K562 (cell line): ENCODE results near the gene PRIM1. TPM values are rescaled to one million over a fixed set of nuclear protein-coding genes. Genes with fewer than 3 reads are reported as not detected.

Experiments
- ATF1 ChIP-seq, 2 experiments: fragments of 450-650 bp in 1 of 2; IDR thresholded peaks; 2 replicates each; pipeline ENCODE4 v1.6.1; 2016; ENCODE audit warnings: missing compliant biosample characterization in 1 of 2, missing genetic modification characterization in 1 of 2
- CBFB ChIP-seq: sonication (generic); formaldehyde crosslinking; IDR thresholded peaks from 2 replicates; pipeline ENCODE4 v1.4.0; 2020; ENCODE audit warnings: mild to moderate bottlenecking, missing genetic modification reagents
- CTBP1 ChIP-seq: fragments of 450-650 bp; IDR thresholded peaks from 2 replicates; pipeline ENCODE4 v1.6.1; 2016; ENCODE audit warnings: borderline replicate concordance
- FOS ChIP-seq: IDR thresholded peaks from 3 replicates; pipeline ENCODE4 v1.6.1; 2011; ENCODE audit not compliant: insufficient read length; ENCODE audit errors: extremely low read depth
- HDAC3 ChIP-seq: fragments of 450-650 bp; IDR thresholded peaks from 2 replicates; pipeline ENCODE4 v1.6.1; 2018; ENCODE audit warnings: borderline replicate concordance, mild to moderate bottlenecking, moderate library complexity; ENCODE audit not compliant: partially characterized antibody
- KAT8 ChIP-seq: fragments of 450-650 bp; IDR thresholded peaks from 2 replicates; pipeline ENCODE4 v1.6.1; 2016; ENCODE audit warnings: low read depth, mild to moderate bottlenecking
- NRF1 ChIP-seq, 2 experiments: fragments of 450-650 bp; IDR thresholded peaks in 1 of 2; conservative IDR thresholded peaks in 1 of 2; 2 replicates each; pipeline ENCODE4 v1.6.1; 2014; ENCODE audit warnings: mild to moderate bottlenecking in 2 of 2
- POLR2A ChIP-seq: fragments of 450-650 bp; conservative IDR thresholded peaks from 2 replicates; pipeline ENCODE4 v1.6.1; 2016
- ZNF253 ChIP-seq: fragments of 250-450 bp; sonication (Bioruptor Pico); conservative IDR thresholded peaks from 2 replicates; pipeline ENCODE4 v1.6.1; 2021; ENCODE audit warnings: mild to moderate bottlenecking
- ZNF785 ChIP-seq: fragments of 250-450 bp; sonication (Bioruptor Pico); IDR thresholded peaks from 2 replicates; pipeline ENCODE4 v1.4.0; 2020; ENCODE audit warnings: mild to moderate bottlenecking
- polyA plus RNA-seq, 8 experiments: library from polyadenylated mRNA; depleted of rRNA in 4 of 8; stranded (reverse) in 5 of 8; unstranded in 3 of 8; fragments of >200 nt; fragmentation: Nextera tagmentation in 2 of 8; fragmentation: Illumina TruSeq in 1 of 8; extraction: Ambion mirVana in 2 of 8; extraction: Trizol in 1 of 8; gene quantifications; 2 replicates each; pipeline versions ENCODE4 v1.2.1 to v1.2.3, GENCODE V29; 2011 to 2014; ENCODE audit warnings: inconsistent platforms in 1 of 8, missing spikeins in 1 of 8
- total RNA-seq, 7 experiments: library from RNA; depleted of rRNA in 6 of 7; stranded (reverse); fragments of >200 nt in 6 of 7; fragmentation: Illumina TruSeq in 2 of 7; extraction: Trizol in 2 of 7; gene quantifications; 2 replicates each; pipeline versions ENCODE4 v1.2.1 to v1.2.3, GENCODE V29; 2011 to 2021; ENCODE audit warnings: low replicate concordance in 1 of 7
- TF ChIP-seq, protein P1 (sequence below): IDR thresholded peaks from 2 replicates; pipeline ENCODE4 v1.6.1; 2014; ENCODE audit warnings: antibody characterized with exemption
- TF ChIP-seq, protein P2 (sequence below): fragments of 450-650 bp; IDR thresholded peaks from 2 replicates; pipeline ENCODE4 v1.6.1; 2016; ENCODE audit warnings: mild to moderate bottlenecking
- TF ChIP-seq, protein P3 (sequence below): sonication (generic); formaldehyde crosslinking; IDR thresholded peaks from 2 replicates; pipeline ENCODE4 v1.8.0; 2022; ENCODE audit warnings: mild to moderate bottlenecking, missing genetic modification reagents, borderline replicate concordance
- TF ChIP-seq, protein P4 (sequence below), 3 experiments: IDR thresholded peaks in 2 of 3; conservative IDR thresholded peaks in 1 of 3; 2 replicates each; pipeline ENCODE4 v1.5.1; 2011 to 2012; ENCODE audit warnings: low read length in 3 of 3, mild to moderate bottlenecking in 3 of 3, control low read depth in 2 of 3, improper control_type of control experiment in 1 of 3, inconsistent platforms in 1 of 3, low read depth in 1 of 3, mixed read lengths in 1 of 3, moderate library complexity in 1 of 3; ENCODE audit not compliant: insufficient read depth in 2 of 3
- TF ChIP-seq, protein P5 (sequence below): conservative IDR thresholded peaks from 2 replicates; pipeline ENCODE4 v1.6.1; 2011; ENCODE audit warnings: low read depth, mild to moderate bottlenecking, low read length; ENCODE audit not compliant: control insufficient read depth

Gene PRIM1
- total and polyA plus RNA-seq, 9 of the 15 experiments (the other 6 are each of a cell fraction or from before 2014, with no cell fraction given) = 67.2 to 179 (median 140) TPM

DNA sequence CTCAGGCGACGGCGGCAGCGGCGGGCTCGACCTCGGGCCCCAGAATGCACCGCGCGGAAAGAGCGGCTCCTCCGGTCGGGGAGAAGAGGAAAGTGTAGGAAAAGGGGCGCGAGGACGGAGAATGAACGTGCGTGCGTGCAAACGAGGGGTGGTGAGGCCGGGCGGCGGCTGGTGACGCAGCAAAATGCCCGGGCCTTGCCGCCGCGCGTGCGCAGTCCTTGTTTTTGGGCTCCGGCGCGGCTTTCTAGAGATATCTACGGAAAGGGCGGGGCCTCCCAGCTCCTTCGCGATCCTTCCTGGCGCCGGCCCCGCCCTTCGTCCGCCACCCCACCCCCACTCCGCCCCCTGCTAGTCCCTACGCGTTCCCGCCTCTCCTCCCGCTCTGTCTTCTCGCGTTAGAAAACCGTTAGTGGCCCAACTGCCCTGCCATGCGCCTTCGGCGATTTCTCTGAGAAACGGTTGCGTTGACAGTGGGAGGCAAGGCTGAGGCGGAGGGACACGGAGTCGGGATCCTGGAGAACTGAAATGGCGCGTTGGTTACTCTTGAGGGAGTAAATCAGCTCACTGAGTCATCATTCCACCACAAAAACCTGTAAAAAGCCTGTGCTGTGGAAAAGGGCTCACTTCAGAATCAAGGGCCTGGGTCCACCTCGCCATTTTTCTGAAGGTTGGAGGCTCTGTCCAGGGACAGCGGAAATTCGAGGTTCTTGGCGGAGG lies 63.8 kb downstream of the PRIM1 start, which contains the start of gene PTGES3 (continued):
- TF ChIP-seq CBFB (no peak), HDAC3 (peak; percentile 54), CTBP1 (peak; percentile 42; the same call in 1 of the 2 replicates), ZNF785 (CRISPR knock-in tag) (no peak), FOS (no peak), NRF1 (conservative IDR thresholded peaks at IDR 0.05 in 1 of 2, IDR thresholded peaks at IDR 0.05 in 1 of 2) (peak; percentile 97), POLR2A (peak; percentile 98), KAT8 (no peak), ZNF253 (CRISPR knock-in tag) (no peak), ATF1 (CRISPR knock-in tag; IDR thresholded peaks at IDR 0.05) (peak; percentile 66), ATF1 (tag; IDR thresholded peaks at IDR 0.05) (peak; percentile 90)
- TF ChIP-seq, protein P1, sequence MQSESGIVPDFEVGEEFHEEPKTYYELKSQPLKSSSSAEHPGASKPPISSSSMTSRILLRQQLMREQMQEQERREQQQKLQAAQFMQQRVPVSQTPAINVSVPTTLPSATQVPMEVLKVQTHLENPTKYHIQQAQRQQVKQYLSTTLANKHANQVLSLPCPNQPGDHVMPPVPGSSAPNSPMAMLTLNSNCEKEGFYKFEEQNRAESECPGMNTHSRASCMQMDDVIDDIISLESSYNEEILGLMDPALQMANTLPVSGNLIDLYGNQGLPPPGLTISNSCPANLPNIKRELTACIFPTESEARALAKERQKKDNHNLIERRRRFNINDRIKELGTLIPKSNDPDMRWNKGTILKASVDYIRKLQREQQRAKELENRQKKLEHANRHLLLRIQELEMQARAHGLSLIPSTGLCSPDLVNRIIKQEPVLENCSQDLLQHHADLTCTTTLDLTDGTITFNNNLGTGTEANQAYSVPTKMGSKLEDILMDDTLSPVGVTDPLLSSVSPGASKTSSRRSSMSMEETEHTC = no peak
- TF ChIP-seq, protein P2, sequence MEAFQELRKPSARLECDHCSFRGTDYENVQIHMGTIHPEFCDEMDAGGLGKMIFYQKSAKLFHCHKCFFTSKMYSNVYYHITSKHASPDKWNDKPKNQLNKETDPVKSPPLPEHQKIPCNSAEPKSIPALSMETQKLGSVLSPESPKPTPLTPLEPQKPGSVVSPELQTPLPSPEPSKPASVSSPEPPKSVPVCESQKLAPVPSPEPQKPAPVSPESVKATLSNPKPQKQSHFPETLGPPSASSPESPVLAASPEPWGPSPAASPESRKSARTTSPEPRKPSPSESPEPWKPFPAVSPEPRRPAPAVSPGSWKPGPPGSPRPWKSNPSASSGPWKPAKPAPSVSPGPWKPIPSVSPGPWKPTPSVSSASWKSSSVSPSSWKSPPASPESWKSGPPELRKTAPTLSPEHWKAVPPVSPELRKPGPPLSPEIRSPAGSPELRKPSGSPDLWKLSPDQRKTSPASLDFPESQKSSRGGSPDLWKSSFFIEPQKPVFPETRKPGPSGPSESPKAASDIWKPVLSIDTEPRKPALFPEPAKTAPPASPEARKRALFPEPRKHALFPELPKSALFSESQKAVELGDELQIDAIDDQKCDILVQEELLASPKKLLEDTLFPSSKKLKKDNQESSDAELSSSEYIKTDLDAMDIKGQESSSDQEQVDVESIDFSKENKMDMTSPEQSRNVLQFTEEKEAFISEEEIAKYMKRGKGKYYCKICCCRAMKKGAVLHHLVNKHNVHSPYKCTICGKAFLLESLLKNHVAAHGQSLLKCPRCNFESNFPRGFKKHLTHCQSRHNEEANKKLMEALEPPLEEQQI = peak; percentile 82
- TF ChIP-seq, protein P3, sequence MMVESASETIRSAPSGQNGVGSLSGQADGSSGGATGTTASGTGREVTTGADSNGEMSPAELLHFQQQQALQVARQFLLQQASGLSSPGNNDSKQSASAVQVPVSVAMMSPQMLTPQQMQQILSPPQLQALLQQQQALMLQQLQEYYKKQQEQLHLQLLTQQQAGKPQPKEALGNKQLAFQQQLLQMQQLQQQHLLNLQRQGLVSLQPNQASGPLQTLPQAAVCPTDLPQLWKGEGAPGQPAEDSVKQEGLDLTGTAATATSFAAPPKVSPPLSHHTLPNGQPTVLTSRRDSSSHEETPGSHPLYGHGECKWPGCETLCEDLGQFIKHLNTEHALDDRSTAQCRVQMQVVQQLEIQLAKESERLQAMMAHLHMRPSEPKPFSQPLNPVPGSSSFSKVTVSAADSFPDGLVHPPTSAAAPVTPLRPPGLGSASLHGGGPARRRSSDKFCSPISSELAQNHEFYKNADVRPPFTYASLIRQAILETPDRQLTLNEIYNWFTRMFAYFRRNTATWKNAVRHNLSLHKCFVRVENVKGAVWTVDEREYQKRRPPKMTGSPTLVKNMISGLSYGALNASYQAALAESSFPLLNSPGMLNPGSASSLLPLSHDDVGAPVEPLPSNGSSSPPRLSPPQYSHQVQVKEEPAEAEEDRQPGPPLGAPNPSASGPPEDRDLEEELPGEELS (CRISPR knock-in tag) = peak; percentile 84; the same call in 1 of the 2 replicates
- TF ChIP-seq, protein P4, sequence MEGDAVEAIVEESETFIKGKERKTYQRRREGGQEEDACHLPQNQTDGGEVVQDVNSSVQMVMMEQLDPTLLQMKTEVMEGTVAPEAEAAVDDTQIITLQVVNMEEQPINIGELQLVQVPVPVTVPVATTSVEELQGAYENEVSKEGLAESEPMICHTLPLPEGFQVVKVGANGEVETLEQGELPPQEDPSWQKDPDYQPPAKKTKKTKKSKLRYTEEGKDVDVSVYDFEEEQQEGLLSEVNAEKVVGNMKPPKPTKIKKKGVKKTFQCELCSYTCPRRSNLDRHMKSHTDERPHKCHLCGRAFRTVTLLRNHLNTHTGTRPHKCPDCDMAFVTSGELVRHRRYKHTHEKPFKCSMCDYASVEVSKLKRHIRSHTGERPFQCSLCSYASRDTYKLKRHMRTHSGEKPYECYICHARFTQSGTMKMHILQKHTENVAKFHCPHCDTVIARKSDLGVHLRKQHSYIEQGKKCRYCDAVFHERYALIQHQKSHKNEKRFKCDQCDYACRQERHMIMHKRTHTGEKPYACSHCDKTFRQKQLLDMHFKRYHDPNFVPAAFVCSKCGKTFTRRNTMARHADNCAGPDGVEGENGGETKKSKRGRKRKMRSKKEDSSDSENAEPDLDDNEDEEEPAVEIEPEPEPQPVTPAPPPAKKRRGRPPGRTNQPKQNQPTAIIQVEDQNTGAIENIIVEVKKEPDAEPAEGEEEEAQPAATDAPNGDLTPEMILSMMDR (IDR thresholded peaks at IDR 0.05 in 2 of 3, conservative IDR thresholded peaks at IDR 0.05 in 1 of 3; ENCODE audit: insufficient read depth in 2 of 3, low read depth in 1 of 3, low read length in 3 of 3) = 0 out of 6 replicates have a peak, but pooled peaks of 1 of the 3 experiments have one; percentile 10
- TF ChIP-seq, protein P5, sequence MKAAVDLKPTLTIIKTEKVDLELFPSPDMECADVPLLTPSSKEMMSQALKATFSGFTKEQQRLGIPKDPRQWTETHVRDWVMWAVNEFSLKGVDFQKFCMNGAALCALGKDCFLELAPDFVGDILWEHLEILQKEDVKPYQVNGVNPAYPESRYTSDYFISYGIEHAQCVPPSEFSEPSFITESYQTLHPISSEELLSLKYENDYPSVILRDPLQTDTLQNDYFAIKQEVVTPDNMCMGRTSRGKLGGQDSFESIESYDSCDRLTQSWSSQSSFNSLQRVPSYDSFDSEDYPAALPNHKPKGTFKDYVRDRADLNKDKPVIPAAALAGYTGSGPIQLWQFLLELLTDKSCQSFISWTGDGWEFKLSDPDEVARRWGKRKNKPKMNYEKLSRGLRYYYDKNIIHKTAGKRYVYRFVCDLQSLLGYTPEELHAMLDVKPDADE = peak; percentile 48
